ENCODE results near the gene ITPR1.

DNA sequence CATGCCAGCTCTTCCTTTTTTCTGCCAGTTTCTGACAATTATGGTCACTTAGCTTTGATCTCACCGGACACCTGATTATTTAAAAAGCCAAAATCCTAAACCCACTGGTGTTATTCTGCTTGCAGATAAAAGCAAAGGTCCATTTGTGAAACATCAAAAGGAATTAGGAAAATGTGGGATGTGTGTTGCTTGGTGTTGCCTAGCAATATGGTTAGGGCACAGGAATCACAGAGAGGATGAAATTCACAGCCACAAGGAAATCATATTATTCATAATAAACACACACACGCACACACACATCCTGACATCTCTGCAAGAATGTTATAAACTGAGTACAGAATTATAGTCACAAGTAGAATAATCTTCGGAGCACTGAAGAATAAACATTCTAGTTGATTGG is 396.7 kb downstream of the ITPR1 start:
- TF ChIP-seq, protein P1, sequence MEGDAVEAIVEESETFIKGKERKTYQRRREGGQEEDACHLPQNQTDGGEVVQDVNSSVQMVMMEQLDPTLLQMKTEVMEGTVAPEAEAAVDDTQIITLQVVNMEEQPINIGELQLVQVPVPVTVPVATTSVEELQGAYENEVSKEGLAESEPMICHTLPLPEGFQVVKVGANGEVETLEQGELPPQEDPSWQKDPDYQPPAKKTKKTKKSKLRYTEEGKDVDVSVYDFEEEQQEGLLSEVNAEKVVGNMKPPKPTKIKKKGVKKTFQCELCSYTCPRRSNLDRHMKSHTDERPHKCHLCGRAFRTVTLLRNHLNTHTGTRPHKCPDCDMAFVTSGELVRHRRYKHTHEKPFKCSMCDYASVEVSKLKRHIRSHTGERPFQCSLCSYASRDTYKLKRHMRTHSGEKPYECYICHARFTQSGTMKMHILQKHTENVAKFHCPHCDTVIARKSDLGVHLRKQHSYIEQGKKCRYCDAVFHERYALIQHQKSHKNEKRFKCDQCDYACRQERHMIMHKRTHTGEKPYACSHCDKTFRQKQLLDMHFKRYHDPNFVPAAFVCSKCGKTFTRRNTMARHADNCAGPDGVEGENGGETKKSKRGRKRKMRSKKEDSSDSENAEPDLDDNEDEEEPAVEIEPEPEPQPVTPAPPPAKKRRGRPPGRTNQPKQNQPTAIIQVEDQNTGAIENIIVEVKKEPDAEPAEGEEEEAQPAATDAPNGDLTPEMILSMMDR (IDR thresholded peaks at IDR 0.05) = no peak
- no peak for TF ChIP-seq POLR2A (IDR thresholded peaks at IDR 0.05)

Measured in thyroid gland (tissue), 4 donors.